Esophagus squamous epithelium (tissue), 5 donors: ENCODE results near the gene IL18R1. TPM values are rescaled to one million over a fixed set of nuclear protein-coding genes. Genes with fewer than 3 reads are reported as not detected.
A peak's percentile ranks its signal among the peaks of the same experiment; 100 is the strongest.
"Not testable (repeated sequence)": the region's sequence is repeated elsewhere in the genome, so short reads cannot be mapped to it uniquely, and the experiment has no call there.

Experiments used
- DNase-seq: peaks from one replicate; lab custom pipeline; 2025; lab: John Stamatoyannopoulos, UW
- H3K27ac ChIP-seq, 4 donors: fragments of 200-600 bp; sonication (generic); one replicate each; pipeline ENCODE4 v1.5.1; 2016 to 2019; ENCODE audit warnings: mild to moderate bottlenecking in 1 of 4
- H3K27me3 ChIP-seq, 4 donors: fragments of 200-600 bp; sonication (generic); 1 replicate in 3 of 4; 2 replicates in 1 of 4; pipeline versions ENCODE4 v1.5.1 to v1.6.0; 2017 to 2021; ENCODE audit warnings: antibody characterized with exemption in 1 of 4
- H3K36me3 ChIP-seq, 3 donors: fragments of 200-600 bp; sonication (generic); one replicate each; pipeline ENCODE4 v1.5.1; 2016 to 2019
- H3K4me1 ChIP-seq, 3 donors: fragments of 200-600 bp; sonication (generic); one replicate each; pipeline ENCODE4 v1.5.1; 2017 to 2019
- H3K4me3 ChIP-seq, 4 donors: fragments of 200-600 bp; sonication (generic); 1 replicate in 3 of 4; 2 replicates in 1 of 4; pipeline ENCODE4 v1.5.1; 2016 to 2019; ENCODE audit warnings: mild to moderate bottlenecking in 2 of 4, moderate library complexity in 1 of 4
- H3K9me3 ChIP-seq, 3 donors: fragments of 200-600 bp; sonication (generic); one replicate each; pipeline ENCODE4 v1.5.1; 2016 to 2019
- CTCF ChIP-seq, 6 experiments: fragments of 450-650 bp in 4 of 6; fragments of 200-600 bp in 2 of 6; sonication (generic) in 2 of 6; IDR thresholded peaks; one replicate each; pipeline ENCODE4 v1.5.1; 2016 to 2019; ENCODE audit warnings: antibody characterized with exemption in 6 of 6, mild to moderate bottlenecking in 4 of 6, moderate library complexity in 4 of 6
- POLR2A ChIP-seq, 4 donors: fragments of 450-650 bp; IDR thresholded peaks; one replicate each; pipeline ENCODE4 v1.6.1; 2017; ENCODE audit warnings: antibody characterized with exemption in 4 of 4, mild to moderate bottlenecking in 4 of 4, moderate library complexity in 3 of 4
- WGBS, 2 donors: methylation state at CpG; one replicate each; pipeline ENCODE4 v1.1.5; 2018; 5-methylcytosine and 5-hydroxymethylcytosine counted together
- intact Hi-C: fragments of 100-400 bp; cut with DNase I; formaldehyde crosslinking; loops from one replicate; pipeline ENCODE4 v1.15.0; 2022
- total RNA-seq, 4 donors: library from RNA; depleted of rRNA; stranded (reverse); fragments of >200 nt; gene quantifications; one replicate each; pipeline ENCODE4 v1.1.0, GENCODE V29; 2016
- donor health status: DM: yes; HTN: yes; CAD: no.

The IL18R1 gene
- total RNA-seq, 4 donors from 2014 or later: 0.45 to 5.5 (median 1.8) TPM

DNA sequence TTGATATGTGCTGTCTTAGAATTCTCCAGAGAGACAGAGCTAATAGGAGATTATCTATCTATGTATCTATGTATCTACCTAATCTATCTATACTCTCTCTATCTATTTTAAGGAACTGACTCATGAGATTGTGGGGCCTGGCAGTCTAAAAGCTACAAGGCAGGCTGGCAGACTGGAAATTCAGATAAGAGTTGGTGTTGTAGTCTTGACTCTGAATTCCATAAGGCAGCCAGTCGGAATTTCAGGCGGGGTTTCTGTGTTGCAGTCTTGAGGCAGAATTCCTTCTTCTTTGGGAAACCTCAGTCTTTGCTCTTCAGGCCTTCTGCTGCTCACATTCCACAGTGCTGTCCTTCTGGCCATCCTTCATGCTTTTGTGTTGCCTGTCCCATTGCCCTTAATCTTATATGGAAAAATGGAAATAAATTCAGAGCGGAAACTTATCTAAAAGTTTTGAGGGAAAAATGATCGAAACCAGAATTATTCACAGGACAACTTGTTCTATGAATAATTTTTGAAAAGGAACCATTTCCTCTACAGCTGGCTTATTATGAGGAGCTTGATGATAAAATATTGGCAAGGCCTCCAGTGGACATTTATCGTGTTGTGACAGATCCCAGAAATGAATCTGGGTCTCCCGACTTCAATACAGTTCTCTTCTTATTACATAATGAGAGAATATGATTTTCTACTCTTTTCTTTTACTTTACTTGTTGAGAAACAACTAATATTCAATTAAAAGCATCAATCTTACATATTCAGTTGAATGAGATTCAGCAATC, 33.5 kb upstream of the IL18R1 start:
- no peaks in the 10 kb centered on the region for H3K36me3 ChIP-seq
- H3K4me3 ChIP-seq: no peak overlapping the region
- TF ChIP-seq POLR2A (IDR thresholded peaks at IDR 0.05): no peak
- no peak for TF ChIP-seq CTCF (IDR thresholded peaks at IDR 0.05)
- no peak overlapping the region for H3K27ac ChIP-seq
- no peaks in the 10 kb centered on the region for H3K4me1 ChIP-seq
- no peaks in the 10 kb centered on the region for H3K9me3 ChIP-seq
- H3K27me3 ChIP-seq: no peaks in the 10 kb centered on the region
- intact Hi-C loops: no loop called here
- no peak for DNase-seq
- WGBS, 2 donors: 76 to 86% methylated on average over 6 of the region's 6 CpGs

DNA sequence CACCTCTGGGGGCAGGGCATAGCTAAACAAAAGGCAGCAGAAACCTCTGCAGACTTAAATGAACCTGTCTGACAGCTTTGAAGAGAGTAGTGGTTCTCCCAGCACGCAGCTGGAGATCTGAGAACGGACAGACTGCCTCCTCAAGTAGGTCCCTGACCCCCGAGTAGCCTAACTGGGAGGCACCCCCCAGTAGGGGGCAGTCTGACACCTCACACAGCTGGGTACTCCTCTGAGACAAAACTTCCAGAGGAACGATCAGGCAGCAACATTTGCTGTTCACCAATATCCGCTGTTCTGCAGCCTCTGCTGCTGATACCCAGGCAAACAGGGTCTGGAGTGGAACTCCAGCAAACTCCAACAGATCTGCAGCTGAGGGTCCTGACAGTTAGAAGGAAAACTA, 30.7 kb upstream of the IL18R1 start:
- peak in 1 of 6 experiments; percentile 5 for TF ChIP-seq CTCF (IDR thresholded peaks at IDR 0.05)
- DNase-seq, H3K4me3 ChIP-seq, H3K27ac ChIP-seq, intact Hi-C loops, H3K9me3 ChIP-seq, H3K4me1 ChIP-seq, H3K27me3 ChIP-seq, H3K36me3 ChIP-seq: not testable (repeated sequence)
- 93% methylated on average over 4 of the region's 5 CpGs; no CpG with 5 or more reads in 1 of the 2 donors for WGBS, 2 donors

DNA sequence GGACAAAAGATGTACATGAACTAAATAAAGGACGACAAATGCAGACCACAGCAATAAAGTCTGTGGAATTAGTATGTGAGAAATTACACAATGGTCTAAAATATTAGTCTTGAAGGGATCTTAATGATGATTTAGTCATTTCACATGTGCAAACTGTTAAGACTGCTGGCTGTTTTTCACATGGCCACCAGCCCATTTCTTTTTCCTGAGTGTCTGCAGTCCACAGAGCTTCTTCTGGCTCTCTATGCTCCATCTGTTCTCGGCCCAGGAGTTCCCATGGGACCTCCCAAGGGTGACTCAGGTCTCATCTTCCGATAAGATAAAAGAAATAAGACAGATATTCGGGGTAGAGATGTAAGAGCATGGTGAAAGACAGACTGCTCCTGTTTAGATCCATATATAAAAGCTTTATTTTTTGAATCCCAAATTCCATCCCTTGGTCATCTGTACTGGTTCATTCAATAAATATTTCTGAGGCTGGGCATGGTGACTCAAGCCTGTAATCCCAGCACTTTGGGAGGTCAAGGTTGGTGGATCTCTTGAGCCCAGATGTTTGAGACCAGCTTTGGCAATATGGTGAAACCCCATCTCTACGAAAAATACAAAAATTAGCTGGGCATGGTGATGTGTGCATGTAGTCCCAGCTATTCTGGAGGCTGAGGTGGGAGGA, 24.1 kb upstream of the IL18R1 start:
- TF ChIP-seq POLR2A (IDR thresholded peaks at IDR 0.05): no peak
- no peak for TF ChIP-seq CTCF (IDR thresholded peaks at IDR 0.05)
- no peaks in the 10 kb centered on the region for H3K36me3 ChIP-seq
- H3K27me3 ChIP-seq: no peaks in the 10 kb centered on the region
- no peak overlapping the region for H3K4me3 ChIP-seq
- peaks cover 0 to 4% (median 0%) of the 10 kb centered on the region in 3 donors for H3K4me1 ChIP-seq
- WGBS, 2 donors: 58 to 65% methylated on average over 5 of the region's 5 CpGs
- no peak overlapping the region for H3K27ac ChIP-seq
- intact Hi-C loops: no loop called here
- H3K9me3 ChIP-seq: no peaks in the 10 kb centered on the region
- no peak for DNase-seq

- H3K9me3 ChIP-seq: no peaks in the 10 kb centered on the region
- no peaks in the 10 kb centered on the region for H3K27me3 ChIP-seq
- no peak for DNase-seq
- peaks cover 0 to 16% (median 3%) of the 10 kb centered on the region in 3 donors for H3K4me1 ChIP-seq
- H3K27ac ChIP-seq: no peak overlapping the region
- no peak for TF ChIP-seq POLR2A (IDR thresholded peaks at IDR 0.05)
- no peak for TF ChIP-seq CTCF (IDR thresholded peaks at IDR 0.05)
- intact Hi-C loops: no loop called here
- 78 to 81% methylated on average over 1 of the region's 1 CpG for WGBS, 2 donors
- no peak overlapping the region for H3K4me3 ChIP-seq
- H3K36me3 ChIP-seq: no peaks in the 10 kb centered on the region
Measured at GRCh38 chr2:102334486-102334885, 21.1 kb upstream of the IL18R1 start.

GRCh38 chr2:102335871-102336366, 19.7 kb upstream of the IL18R1 start:
- Histone ChIP-seq H3K27ac (peak overlapping the region in 1 of 4 donors; percentile 12), H3K9me3 (no peaks in the 10 kb centered on the region), H3K36me3 (no peaks in the 10 kb centered on the region), H3K4me1 (peaks cover 0 to 16% (median 3%) of the 10 kb centered on the region in 3 donors), H3K27me3 (no peaks in the 10 kb centered on the region), H3K4me3 (no peak overlapping the region)
- TF ChIP-seq POLR2A (IDR thresholded peaks at IDR 0.05) (no peak), CTCF (IDR thresholded peaks at IDR 0.05) (no peak)
- intact Hi-C loops: no loop called here
- no peak for DNase-seq
- WGBS, 2 donors: 69 to 80% methylated on average over 5 to 8 of the region's 8 CpGs
